ACHN (cell line): Measurements from ENCODE around the gene PACRG.

Experiments
- DNase-seq: peaks from one replicate; pipeline ENCODE4 v3.0.0-alpha.2; 2015
- in situ Hi-C: cut with HindIII; loops from 2 replicates; pipeline ENCODE4 v1.10.0; 2017; ENCODE audit warnings: low sequenced_read_pairs, low pct_ligation_motif_present, low pct_unique_long_range_greater_than_20kb

Gene PACRG

DNA sequence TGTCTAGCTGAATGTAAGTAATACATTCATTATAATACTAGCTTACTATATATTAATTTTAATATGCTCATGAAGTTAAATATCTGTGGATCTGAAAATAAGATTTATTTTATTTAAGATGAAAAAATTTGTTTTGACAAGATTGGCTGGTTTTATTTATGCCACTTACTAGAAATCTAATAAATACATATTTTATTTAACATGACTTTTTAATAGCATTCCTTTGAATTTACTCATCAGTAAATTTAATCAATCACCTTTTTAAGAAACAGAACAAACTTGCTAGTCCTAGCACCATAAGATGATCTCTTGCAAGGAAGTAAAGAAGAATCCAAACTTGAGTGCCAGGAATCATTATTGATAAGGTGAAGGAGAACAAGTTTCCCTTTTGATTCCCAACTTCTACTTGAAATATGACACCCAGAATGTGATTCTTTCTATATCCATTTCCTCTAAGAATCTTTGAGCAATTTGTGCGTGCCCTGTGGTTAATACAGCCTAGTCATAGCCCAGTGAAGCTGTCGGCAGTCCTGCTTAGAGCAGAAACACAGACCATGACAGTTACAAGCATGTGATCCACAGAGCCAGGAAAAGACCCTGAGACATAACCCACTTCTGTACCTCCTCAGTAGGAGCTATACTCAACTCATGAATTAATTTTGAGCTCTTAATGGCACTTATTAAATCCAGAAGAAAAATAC, 404.4 kb downstream of the PACRG start:
- DNase-seq = no peak
- in situ Hi-C loops = no loop called here

DNA sequence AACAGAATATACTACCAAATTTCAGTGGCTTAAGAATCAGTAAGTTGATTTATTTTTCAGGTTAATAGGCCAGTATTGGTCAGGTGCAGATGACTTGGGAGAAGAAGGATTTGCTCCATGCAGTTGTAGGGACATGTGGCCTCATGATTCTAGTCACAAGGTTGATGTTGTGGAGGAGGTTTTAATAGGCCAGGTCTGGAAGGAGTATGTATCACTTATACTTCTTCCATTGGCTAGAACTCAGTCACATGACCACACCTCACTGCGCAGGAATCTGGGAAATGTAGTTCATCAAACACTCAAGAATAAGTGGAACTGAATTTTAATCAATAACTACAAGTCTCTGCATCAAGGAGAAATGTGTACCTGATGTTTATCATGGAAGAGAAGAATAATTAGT, 405.2 kb downstream of the PACRG start:
- in situ Hi-C loops = no loop called here
- DNase-seq = no peak

DNA sequence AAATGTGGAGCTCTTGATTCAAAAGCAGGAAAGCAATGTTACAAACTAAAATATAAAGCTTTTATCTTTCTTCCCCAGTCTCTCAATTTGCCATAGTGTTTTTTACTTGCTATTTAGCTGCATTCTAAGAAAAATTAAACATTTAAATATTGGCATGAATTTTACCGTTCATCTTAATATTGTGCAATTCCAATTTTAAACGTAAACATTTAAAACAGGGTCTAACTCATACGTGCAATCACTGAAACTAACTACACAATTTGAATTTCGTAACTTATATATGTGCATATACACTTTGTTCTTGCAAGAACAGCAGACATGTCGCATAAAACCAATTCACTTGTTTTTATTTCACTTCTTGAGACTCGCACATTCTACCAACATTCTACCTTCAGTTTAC, 405.9 kb downstream of the PACRG start:
- in situ Hi-C loops = no loop called here
- DNase-seq = no peak

DNA sequence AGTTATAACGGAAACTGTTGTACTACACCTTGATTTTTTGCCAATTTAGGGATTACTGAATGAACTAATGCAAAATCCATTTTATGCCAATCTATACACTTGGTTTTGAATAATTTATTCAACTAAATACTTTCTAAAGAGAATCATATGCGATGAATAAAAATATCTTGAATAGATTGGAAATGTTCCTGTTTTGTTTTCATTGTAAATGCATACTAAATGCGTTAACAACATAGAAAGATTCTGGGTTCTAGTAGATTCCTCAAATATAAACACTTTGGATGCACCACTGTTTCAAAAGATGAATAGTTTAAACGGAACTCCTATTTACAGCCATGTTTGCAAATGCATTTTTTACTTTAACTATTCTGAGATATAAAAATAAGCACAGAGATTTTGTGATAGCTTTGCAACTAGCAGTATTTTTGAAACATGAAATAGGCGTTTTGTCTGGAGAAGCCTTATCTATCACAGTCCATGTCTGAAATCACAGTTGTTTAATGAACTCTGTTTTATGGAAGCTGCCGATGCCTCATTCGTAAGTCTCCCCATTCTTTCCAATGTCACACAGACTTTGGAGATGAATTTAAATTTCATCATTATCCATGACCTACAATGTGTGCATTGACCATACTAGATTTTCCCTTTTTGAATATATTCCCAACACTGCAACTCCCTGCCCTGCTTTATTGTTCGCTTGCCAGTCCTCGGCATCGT, 409.1 kb downstream of the PACRG start:
- in situ Hi-C loops = no loop called here
- DNase-seq = no peak

DNA sequence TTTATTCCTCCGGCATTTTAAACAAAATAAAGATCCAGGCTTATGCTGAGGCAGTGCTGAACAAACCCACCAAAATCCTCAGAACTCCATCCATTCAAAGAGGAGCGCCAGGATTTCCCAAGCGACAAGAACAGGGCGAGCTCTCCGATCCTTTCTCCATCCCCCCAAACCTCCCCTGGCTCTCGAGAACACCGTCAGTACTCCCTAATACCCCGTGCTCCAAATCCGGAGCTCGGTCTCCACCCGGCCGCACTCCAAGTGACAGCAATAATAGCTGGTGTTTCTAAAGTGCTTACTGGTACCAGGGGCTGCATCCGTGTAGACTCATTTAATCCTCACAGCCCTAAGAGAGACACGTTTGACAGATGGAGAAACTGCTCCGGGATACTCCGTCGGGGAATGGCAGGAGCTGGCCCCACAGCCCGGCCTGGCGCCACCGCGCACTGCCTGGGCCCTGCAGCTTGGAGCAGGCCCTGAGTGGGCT, 409.7 kb downstream of the PACRG start:
- in situ Hi-C loops = no loop called here
- no peak for DNase-seq

DNA sequence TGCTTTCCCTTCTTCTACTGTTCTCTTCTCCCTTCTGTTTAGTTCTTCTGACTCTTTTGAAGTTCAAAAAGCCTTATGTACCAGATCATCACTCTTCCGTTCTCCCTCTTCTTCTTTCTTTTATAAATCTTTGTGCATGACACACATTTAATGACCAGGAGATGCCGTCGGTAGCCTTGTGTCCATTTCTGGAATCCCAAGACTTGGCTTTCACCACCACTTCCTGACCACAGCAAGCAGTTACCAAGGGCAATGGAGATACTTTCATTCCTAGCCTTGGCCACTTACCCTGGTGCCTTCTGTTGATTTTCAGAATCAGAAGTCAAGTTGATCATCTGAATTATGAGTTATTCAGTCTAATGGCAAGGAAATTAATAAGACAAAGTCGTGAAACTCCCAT, 418.3 kb downstream of the PACRG start:
- in situ Hi-C loops = no loop called here
- no peak for DNase-seq

DNA sequence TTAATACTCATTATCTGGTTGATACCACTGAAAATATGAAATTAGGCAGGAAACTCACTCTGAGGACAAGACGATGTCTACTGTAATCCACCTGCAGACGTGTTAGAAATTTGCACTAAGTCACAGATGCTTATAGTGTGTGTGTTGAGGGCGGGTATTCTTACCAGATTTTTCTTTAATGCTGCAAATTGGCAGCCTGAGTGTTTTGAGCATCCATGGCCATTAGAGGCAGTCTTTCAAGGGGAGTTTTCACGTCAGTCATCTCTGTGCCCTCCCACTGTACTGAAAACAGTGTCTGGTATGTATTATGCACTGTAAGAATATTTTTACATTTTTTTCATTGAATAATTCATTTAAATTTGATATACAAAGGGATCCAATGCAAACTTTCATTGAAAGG, 420.2 kb downstream of the PACRG start:
- DNase-seq = no peak
- in situ Hi-C loops = no loop called here

DNA sequence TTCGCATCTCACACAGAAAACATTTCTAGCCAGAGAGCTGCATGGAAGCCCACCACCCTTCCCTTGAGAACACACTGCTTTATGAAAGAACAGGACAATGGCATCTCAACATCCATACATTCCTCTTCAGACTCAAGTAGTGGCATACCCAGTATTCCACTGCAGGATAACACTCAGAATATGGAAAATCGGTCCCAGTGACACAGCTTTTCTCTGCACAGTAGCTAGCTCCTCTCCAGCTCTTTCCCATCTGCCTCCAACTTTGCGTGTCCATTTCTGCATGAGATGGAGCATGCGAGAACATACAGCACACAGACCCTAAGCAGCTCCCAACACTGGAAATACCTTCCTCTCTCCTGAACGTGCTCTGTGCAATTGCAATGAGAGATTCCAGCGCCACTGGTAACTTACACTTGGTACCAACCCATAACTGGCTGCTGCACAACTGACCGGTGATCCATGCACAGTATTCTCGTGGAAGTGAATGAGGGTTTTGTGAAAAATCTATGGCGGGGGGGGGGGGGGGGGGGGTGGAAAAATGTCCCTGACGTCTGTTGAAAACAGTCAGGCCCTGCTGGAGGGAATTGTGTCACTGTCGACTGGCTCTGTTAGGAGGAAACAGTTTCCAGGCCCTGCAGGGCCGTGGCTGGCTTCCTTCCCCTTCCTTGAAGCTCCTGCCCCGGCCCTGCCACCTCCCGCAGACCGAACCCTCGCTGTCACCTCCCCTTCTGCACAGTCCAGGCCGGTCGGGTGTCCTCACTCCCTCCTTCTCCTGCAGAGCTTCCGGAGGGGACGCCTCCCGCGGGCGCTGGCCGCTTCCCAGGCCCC, 420.9 kb downstream of the PACRG start:
- no peak for DNase-seq
- in situ Hi-C loops = no loop called here

DNA sequence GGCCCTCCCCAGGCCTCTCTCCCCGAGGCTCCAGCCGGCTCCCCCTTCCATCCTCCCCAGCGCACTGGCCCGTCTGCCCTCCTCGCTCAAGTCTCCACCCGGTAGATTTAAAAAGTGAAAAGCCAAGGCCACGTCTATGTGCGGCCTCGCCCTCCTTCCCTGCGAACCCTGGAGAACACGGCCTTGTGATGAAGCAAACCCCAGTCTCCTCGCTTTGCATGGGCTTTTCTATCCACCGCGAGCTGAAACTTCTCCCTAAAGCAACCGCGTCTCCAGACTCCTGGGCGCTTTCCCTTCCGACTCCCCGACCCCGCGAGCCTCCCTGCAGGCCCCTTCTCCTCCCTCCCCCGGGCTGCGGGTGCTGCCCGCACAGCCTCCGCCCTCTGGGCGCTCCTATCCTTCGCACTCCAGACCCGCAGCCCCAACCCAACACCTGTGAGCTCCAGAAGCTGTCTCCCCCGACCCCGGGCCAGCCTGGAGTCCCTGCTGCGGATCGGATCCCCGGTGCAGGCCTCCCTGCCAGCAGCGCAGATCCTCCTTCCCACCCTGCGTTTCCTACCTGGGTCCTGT, 421.6 kb downstream of the PACRG start:
- in situ Hi-C loops = no loop called here
- DNase-seq = no peak

DNA sequence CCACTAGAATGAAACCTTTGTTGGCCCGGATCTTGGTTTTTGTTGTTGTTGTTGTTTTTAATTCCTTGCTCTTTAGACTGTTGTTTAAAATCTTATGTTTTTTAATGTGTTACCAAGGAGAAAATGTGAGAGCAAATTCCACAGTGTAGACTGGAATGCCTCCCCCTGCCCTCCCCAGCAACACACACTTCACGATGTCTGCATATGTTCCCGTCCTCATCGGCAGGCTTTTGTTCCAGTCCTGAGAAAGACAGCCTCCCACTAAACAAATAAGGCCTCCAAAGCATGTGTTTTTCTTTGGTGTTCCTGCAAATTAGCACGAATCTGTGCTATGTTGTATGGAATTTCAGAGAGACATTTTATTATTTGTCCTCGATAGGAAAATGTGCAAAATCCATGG, 423.4 kb downstream of the PACRG start:
- DNase-seq = no peak
- in situ Hi-C loops = no loop called here

DNA sequence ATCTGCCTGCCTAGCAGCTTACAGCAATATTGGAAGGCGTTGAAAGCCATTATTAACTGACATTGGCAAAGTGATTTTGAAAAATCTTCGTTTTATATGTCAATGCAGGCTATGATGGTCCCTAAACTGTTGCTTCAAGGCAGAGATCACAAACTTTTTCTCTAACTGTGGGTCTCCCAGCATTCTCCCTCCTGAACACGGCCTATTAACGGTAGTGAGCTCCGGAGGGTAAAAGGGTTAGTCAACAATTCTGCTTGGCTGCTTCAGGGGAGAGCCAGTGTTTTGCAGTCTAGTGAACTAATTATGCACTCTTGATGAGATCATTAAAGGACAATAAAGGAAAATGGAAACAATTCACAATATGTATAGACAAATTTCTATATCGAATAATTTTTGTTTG, 424.9 kb downstream of the PACRG start:
- DNase-seq = no peak
- in situ Hi-C loops = no loop called here

DNA sequence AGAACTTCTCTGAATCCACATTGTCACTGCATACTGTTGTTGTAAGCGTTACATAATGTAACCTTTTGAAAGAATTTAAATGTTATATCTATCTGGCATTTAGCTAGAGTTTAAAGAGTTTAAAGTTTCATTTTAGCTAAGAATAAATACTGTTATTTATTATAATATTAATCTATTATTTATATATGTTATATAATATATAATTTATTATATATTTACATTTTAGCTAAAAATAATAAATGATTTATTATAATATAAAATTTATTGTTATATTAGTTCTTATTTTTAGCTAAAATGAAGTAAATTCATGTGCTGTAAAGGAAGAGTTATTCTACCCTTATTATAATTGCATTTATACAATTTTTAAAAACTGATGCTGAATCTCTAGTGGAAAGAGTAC, 431.3 kb downstream of the PACRG start:
- in situ Hi-C loops = no loop called here
- no peak for DNase-seq

DNA sequence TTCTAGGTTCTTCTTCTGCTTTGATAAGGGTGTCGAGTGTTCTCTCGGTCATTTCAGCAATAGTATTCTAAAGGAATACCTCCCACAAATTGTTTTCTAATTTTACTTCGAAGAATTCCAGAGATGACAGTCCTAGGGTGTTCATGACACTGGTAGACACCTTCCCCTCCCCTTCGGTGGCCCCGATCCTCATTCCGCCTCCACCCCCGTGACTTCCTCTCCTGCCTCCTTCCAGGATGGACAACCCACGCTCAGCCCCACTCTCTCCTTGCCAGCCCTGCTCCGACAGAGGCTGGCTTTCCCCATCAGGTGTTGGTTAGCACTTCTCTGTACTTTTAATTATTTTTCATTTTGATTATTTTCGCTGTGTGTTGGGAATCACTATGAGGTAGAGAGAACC, 431.9 kb downstream of the PACRG start:
- in situ Hi-C loops = no loop called here
- DNase-seq = no peak

DNA sequence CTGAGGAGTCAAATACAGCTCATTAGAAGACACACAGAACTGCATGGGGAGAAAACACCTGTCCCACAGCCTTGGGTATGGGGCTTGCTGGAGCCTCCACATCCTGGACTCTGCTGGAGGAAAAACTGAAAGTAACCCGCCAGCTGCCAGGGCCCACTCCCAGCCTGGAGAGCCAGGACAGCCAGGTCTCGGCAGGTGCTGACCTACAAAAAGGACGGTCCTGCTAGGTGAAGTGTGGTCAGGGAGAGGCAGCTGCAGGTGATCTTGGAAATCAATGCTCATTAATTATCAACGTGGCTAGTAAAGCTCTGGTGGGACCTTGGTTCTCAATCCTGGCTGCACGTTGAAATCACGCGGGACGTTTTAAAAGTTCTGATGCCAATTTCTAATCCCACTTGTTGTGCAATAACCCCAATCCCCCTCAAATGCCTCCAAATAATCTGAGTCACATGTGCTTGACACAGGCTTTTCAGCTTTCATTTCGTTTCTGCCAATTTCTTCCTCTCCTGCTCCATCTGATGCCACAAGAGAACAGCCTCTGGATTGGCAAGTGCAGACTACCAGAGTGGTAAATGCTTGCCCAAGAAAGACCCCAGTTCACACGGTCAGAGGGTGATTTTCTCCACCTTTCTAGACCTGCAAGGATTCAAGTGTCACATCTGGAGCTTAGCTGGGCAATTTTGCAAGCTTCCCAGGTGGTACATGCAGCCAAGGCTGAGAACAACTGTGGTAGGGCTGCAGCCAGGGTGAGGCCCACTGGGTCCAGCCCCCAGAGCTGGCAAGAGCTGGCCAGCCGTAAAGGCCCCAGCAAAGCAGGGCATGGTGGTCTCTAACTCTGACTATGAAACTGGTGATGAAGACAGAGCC, 434.5 kb downstream of the PACRG start:
- in situ Hi-C loops = no loop called here
- no peak for DNase-seq

DNA sequence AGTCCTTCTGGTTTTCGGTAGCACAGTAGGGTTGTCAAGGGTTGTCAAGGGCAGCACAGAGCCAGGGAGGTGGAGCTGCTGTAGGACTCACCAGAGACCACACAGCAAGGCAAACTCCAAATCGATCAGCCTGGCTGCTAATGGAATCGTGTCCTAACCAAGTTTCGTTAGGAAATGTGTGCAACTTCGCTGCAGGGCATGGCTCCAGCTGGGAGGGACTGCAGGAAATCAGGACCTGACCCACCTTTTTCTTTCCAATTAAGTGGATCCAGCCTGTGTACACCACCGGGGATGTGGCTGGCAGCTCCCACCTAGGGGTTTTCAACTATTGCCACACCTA, 435.1 kb downstream of the PACRG start:
- in situ Hi-C loops = no loop called here
- DNase-seq = no peak

DNA sequence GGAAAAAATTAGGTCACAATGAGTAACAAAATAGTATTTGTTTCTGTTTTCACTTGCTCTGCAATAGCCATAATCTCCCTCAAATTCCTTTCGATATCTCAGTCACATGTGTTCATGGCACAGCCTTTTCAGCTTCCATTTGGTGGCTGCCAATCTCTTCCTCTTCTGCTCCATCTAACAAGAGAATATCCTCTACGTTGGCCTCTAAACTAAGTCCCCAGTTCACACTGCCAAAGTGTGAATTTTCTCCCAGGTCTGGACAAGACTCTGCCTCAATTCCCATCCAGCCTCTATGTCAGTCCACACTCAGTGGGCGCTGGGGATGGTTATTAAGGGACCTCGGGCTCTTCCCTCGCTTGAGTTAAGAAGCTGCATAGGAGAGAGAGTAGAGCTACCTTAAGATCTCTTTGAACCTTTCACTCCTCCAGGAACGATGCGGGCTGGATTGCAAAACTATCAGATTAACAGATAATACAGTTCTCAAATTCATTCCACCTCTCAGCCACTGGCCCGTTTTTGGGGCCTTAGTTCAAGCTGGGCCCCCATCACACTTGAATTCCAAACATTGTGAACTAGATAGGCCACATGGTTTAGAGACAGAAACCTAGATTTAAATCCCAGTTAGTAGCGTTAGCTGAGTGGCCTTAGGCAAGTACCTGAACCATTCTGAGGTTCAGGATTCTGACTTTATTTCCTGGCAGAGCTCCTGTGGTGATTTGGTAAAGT, 436.6 kb downstream of the PACRG start:
- no peak for DNase-seq
- in situ Hi-C loops = no loop called here

DNA sequence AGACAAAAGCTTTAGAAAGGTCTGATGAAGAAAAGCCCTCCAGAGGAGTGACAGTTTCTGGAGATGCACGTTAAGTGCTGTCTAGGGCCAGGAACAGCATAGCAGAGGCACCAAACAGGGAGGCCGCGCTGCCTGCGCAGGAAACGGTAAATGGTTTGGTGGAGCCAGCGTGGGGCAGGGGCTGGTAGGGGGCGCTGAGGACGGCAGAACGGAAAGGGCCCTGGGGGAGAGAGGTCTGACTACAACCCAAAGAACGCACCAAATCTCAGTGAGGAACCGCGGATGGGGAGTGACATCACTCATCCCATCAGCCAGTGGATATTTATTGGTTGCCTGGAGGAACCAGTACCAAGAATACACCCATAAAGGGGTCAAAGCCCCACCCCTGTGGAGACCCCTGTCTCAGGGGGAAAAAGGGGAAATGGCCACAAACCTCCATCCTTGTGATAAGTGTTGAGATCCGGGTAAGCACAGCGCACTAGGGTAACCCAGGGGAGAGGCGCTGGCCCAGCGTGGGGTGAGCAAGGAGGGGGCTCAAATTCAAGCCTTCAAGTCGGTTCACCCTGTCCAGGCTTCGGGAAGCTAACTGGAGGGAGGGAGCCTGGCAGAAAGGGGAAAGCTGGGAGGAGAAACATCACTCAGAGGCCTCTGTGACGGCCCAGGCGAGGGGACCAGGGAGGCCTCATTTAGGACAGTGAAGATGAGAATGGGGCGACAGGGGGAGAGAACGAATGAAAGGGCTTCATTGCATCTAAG, 437.6 kb downstream of the PACRG start:
- no peak for DNase-seq
- in situ Hi-C loops = no loop called here
